SKM-1 (cell line): ENCODE results near the gene TSKS.

Experiments
- DNase-seq: peaks from one replicate; lab custom pipeline; 2025; ENCODE audit not compliant: unreplicated experiment; lab: John Stamatoyannopoulos, UW

Gene TSKS

DNA sequence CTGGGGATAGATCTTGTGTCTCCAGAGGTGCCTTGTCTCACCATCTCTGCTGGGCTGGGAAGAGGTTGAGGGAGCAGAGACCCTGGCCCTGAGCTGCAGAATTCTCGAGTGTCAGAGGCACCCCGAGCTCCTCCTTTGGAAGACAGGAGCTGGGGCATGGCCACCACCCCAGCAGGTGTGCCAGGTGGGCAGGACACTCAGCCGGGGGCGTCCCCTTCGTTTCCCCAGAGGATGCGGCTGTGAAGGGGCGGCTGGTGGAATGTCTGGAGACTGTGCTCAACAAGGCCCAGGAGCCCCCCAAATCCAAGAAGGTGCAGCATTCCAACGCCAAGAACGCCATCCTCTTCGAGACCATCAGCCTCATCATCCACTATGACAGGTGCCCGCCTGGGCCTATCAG is 35.5 kb upstream of the TSKS start:
- no peak for DNase-seq

DNA sequence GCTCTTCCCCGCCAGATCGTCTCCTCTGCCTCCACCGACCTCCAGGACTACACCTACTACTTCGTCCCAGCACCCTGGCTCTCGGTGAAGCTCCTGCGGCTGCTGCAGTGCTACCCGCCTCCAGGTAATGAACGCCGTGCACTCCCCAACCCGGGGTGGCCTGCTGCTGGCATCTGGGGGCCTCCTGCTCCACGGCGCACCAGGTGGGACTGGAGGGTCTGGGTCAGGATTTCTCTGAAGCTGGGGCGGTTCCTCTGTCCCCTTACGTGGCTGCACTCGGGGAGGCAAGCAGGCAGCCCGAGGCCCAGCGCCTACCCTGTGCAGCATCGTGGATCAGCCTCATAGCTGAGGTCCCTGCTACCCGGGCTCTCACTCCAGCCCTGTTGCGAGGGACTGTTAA is 32.5 kb upstream of the TSKS start:
- DNase-seq: no peak

DNA sequence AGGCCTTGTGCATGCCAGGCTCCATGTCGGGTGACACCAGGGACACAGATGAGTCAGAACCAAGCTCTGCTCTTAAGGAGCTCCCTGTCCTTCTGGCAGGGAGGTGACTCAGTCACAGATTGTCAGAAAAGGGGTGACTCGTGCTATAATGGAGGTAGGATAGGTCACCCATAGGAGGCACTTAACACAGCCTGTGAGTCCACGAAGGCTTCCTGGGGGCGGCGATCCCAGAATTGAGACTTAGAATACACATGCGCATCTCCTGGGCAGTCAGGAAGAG is 30.4 kb upstream of the TSKS start:
- DNase-seq: no peak

DNA sequence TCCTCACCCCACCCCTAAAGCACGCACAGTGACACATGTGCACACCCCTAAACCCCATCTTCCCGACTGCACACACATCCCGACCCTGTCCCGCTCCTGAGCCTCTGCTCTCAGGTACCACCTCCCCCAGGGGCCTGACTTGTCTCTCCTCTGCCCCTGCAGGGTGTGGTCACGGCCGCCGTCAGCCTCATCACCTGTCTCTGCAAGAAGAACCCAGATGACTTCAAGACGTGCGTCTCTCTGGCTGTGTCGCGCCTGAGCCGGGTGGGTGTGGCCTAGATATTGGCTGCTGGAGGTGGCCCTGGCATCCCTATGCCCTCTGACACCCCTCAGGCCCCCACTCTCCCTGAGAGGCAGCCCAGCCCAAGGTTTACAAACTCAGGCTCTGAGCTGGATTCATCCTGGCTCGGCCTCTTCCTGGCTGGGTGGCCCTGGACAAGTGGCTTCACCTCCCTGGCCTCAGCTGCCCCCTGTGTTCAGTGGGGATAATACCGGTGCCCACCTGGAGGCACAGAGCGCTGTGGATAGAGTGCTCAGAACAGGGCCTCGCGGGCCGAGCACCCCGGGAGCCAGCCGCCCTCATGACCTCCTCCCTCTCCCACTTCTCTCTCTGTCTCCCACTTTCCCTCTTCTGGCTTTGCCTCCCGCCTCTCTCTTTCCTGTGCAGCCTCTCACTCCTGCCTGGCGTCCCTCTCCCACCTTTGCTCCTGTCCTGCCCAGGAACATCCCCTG is 29.9 kb upstream of the TSKS start:
- no peak for DNase-seq

DNA sequence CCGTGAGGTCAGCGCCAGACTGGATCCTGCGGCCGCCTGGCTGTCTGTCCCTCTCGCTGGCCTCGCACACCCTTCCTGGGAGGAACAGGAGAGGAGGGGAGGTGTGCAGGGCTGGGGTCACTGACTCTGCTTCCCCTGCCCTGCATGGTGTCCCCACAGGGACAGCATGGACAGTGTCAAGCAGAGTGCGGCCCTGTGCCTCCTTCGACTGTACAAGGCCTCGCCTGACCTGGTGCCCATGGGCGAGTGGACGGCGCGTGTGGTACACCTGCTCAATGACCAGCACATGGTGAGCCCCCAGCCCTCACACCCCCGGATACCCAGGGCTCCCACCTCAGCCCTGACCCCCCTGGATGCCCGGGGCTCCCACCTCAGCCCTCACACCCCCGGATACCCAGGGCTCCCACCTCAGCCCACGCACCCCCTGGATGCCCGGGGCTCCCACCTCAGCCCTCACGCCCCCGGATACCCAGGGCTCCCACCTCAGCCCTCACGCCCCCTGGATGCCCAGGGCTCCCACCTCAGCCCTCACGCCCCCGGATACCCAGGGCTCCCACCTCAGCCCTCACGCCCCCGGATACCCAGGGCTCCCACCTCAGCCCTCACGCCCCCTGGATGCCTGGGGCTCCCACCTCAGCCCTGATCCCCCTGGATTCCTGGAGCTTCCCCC is 28.8 kb upstream of the TSKS start:
- DNase-seq: no peak

DNA sequence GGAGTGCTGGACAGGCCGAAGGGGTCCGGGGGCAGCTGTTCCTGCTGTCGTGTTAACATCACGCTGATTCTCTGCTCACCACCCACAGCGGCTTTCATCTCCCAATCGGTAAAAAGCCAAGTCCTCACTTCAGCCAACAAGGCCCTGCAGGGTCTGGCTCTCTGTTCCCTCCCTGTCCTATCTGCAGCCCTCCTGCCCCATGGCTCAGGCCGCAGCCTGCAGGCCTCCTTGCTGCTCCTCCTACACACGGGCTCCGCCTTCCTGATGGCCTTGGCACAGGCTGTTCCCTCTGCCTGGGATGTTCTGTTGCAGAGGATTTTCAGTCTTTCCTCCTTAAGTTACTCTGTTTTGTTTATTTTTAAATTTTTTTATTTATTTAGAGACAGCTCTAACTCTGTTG is 27.8 kb upstream of the TSKS start:
- no peak for DNase-seq

DNA sequence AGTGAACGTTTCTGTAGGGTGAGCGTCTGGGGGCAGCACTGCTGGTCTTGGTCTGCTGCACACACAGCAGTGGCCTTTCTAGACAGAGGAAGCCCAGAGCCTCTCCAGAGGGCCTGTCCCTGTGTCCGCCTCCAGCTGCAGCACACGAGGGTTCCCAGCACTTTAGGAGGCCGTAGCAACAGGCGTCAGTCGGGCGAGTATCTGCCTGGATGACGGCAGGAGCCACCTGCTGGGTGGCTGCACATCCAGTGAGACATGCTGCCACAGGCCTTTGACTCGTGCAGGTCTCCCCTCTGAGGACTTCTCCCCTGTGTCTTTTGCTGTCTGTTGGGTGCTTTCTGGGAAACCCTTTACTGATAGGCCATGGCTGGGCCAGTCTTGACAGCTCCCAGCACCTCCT is 25.8 kb upstream of the TSKS start:
- no peak for DNase-seq

DNA sequence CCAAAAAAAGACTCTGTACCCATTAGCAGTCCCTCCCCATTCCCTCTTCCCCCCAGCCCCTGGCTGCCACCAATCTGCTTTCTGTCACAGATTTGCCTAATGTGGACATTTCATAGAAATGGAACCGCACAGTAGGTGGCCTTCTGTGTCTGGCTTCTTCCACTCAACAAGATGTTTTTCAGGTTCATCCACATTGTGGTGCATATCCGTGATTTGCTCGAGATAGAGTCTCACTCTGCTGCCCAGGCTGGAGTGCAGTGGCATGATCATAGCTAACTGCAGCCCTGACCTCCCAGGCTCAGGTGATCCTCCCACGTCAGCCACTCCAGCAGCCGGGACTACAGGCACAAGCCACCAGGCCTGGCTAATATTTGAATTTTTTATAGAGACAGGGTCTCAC is 24.6 kb upstream of the TSKS start:
- DNase-seq: no peak

DNA sequence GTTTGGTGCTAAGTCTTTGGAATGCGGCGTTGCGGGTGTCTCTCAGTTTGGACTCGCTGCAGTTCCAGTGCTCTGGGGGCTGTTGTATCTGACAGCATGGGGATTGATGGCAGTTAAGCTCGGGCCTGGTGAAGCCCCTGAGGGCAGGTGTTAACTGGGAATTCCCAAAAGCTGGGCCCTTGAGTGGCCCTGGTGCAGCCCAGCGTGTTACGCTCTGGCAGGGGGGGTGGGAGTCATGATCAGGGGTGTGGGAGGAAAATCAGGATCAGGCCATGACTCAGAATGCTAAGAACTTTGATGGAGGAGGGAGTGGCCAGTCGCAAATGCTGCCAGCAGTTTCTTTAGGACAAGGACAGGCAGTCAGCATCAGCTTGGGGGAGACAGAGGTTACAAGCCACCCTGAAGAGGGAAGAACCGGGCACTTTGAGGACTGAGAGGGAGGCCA is 23.3 kb upstream of the TSKS start:
- no peak for DNase-seq

DNA sequence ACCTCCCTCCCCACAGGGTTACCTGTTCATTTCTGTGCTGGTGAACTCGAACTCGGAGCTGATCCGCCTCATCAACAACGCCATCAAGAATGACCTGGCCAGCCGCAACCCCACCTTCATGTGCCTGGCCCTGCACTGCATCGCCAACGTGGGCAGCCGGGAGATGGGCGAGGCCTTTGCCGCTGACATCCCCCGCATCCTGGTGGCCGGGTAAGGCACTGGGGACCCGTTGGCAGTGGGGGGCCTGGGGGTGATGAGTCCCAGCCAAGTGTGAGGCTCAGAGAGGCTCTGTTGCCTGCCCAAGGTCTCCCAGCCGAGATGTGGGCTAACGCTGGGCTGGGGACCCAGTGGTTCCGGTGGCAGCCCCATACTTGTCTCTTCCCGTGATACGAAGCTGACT is 19.4 kb upstream of the TSKS start:
- no peak for DNase-seq

DNA sequence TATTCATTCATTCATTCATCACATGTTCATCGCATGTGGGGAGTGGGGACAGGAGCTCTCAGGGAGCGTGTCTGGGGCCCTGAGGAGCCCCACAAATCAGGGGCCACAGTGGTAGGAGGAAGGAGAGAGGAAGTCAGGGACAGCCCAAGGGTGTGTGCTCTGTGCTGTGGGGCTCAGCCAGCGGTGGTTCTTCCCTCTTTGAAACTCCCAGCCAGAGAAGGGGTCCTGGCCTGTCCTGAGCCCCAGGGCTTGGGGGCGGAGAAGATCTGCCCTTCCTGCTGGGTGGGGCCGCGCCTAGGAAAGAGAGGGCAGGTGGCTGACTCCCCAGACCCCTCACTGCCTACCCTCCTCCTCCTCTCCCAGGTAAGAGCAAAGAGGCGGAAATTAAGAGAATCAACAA is 18.3 kb upstream of the TSKS start:
- no peak for DNase-seq

DNA sequence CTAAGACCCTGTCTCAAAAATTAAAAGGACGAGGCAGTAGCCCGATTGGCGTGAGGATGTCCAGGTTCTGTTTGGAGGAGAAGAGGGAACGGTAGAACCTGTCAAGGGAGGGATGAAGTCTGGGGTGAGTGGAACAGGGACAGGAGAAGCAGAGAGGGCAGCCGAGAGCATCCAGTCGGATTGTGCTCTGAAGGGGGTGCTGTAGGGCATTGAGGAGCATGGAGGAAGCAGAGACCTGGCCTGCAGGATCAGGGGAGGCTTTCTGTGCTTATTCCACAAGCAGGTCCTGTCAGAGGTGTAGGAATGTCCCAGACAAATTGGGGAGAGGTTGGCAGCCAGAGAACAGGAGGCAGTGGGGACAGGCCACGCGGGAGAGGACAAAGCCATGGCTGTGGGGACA is 17.8 kb upstream of the TSKS start:
- DNase-seq: no peak

DNA sequence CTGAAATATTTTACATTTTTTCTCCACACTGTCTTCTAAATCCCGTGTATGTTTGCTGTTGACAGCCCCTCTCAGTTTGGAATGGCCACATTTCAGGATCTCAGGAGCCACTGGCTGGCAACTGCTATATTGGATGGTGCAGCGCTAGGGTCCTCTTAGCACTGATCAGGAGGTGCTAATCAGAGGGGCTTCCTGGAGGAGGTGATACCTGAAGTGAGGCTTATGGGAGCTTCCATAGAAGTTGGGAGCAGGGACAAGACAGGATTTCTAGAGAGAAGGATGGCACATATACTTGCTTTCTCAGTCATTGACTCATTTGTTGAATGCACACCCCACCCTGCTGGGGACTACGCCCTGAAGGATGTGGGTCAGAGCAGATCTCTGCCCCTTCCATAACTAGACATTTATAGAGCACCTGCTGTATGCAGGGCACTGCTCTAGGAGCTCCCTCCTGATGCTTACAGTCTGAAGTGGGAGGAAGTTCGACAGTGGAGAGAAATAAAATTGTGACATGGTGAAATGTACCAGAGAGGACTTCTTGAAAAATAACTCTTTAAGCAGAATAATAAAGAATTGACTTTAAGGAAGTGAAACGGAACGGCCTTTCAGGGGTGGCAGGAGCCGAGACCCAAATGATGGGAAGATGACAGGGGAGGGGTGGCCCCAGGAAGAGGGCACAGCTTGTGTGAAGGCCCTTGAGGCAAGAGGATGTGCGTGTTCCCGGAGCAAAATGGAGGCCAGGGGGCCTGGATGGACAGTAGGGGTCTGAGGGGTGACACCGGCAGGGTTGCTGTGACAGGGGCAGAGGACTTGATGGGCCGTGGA is 16.8 kb upstream of the TSKS start:
- DNase-seq: no peak

DNA sequence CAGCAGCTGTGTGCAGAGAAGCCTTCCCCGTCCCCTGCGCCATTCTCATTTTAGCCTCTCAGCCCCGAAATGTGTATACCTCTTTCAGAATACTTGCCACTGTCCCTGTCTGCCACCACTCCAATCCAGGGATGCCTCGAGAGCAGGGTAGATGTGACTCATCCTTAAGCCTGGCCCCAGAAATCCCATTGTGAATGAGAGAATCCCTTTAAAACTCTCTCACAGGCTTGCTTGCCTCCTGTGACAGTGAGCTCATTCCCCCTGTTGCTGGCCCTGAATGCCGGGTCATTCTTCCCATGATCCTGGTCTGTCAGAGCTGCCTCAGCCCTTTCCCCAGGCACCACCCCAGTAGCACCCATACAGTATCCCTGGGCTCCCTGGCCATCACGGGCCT is 13.3 kb upstream of the TSKS start:
- DNase-seq: no peak

DNA sequence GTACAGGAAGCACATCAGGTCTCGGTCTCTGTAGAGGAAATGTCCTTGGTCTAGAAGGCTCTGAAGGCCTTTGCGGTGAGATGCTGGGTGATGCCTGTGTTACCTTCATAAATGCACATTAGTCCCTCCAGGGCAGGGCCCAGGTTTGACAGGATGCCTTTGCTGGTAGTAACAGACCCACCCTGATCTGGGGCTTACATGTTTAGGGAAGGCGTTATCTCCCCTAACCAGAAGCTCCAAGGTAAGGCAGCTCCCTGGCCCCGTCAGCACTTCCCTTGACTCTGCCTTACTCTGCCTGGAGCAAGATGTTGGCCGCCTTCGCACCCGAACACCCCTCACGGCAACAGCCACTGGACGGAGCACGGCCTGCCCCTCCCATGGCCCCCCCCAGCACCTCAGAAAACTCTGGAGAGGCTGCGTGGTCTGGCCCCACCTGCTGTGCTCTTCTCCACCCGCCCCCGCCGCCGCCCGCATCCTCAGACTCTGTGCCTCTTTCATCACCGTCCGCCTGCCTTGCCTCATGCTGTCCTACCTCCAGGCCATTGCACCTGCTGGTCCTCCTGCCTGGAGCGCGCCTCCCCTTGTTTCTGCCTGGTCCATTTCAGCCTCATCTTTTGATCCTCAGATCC is 12.8 kb upstream of the TSKS start:
- no peak for DNase-seq

DNA sequence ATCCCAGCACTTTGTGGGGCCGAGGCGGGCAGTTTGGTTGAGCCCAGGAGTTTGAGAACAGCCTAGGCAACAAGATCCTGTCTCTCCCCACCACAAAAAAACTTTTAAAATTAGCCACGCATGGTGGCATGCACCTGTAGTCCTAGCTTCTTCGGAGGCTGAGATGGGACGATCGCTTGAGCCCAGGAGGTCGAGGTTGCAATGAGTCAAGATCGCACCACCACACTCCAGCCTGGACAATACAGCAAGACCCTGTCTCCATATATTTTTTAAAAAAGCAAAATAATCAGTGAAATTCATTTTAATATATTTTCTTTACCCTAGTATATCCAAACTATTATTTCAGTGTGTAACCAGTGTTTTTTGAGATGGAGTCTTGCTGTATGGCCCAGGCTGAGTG is 11.9 kb upstream of the TSKS start:
- DNase-seq: no peak

DNA sequence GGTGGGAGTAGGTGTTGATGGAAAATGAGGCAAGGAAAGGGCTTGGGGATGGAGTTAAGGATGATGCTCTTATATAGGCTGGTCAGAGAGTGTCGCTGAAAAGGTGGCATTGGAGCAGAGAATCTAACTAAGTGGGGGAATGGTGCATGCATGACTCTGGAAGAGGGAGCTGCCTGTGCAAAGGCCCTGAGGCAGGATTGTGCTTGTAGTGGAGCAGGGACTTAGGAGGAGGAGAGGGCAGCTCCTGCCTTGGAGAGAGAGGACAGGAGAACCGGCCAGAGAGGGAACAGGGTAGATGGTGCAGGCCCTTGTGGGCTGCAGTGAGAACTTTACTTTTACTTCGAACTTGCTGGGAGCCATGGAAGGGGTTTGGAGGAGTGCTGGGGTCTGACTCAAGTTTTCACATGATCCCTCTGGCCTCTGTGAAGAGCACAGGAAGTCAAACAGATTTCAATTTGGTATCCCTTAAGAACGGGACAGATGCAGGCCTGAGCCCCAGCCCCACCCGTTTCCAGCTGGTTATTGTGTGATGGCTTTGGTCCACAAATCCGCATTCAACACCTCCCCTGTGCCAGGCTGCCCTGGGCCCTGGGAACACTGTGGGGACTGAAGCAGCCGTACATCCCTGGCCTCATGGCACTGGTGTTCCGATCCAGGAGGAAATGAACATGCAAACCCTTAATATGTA is 10.7 kb upstream of the TSKS start:
- DNase-seq: no peak

DNA sequence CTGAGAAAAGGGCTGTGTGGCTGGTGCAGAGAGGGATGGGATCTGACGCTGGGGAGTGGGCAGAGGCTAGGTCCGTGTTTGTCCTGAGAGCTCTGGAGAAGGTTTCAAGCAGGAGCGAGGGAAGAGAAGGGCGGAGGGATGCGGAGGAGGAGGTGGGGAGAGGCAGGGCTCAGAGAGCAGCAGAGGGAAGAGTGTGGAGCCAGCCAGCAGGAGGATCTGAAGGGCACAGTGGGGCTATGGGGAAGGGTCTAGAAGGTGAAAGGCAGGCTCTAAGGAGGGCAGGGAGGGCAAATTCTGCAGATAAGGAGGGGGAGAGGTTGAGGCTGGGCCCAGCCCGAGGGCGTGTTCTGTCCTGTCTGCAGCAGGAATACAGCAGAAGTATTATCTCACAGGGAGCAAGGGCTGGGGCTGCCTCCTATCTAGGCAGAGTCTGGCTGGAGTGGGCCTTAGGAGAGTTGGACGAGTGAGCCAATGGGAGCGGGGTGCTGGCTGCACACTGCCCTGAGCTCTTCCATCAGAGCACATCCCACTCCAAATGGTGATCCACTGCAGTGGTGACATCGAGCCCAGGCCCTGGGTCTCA is 9.8 kb upstream of the TSKS start:
- DNase-seq: no peak

DNA sequence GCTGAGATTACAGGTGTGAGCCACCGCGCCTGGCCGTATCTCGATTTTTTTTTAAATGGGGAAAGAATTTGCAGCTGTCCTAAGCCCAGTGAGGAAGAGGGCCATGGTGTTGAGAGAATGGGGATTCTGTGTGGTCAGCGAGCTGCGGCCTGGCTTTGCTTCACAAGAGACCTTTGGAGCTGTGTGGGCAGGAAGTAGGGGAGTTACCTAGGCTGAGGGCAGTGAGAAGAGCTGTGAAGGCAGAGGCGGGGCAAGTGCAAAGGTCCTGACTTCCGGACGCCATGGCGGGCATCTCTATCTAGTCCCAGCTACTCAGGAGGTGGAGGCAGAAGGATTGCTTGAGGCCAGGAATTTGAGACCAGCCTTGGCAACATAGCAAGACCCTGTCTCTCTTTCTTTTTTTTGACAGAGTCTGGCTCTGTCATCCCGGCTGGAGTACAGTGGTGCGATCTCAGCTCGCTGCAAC is 8.6 kb upstream of the TSKS start:
- DNase-seq: no peak

DNA sequence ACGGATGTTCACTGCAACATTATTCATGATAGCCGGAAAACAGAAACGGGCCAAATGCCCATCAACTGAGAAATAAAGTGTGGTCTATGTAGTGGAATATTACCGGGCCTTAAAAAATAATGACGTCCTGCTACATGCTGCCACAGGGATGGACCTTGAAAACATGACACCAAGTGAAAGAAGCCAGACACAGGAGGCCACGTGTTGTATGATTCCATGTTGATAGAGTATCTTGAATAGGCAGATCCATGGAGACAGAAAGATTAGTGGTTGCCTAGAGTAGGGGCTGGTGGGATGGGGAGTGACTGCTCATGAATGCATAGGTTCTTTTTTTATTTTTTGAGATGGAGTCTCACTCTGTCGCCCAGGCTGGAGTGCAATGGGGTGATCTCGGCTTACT is 7.4 kb upstream of the TSKS start:
- DNase-seq: no peak
